Kidney glomerular epithelial cell (primary cell): ENCODE measurements around the gene CENPF.
"Not testable (repeated sequence)": the region's sequence is repeated elsewhere in the genome, so short reads cannot be mapped to it uniquely, and the experiment has no call there.

ENCODE experiments used
- DNase-seq: peaks from one replicate; lab custom pipeline; 2025; lab: John Stamatoyannopoulos, UW

Gene CENPF

DNA sequence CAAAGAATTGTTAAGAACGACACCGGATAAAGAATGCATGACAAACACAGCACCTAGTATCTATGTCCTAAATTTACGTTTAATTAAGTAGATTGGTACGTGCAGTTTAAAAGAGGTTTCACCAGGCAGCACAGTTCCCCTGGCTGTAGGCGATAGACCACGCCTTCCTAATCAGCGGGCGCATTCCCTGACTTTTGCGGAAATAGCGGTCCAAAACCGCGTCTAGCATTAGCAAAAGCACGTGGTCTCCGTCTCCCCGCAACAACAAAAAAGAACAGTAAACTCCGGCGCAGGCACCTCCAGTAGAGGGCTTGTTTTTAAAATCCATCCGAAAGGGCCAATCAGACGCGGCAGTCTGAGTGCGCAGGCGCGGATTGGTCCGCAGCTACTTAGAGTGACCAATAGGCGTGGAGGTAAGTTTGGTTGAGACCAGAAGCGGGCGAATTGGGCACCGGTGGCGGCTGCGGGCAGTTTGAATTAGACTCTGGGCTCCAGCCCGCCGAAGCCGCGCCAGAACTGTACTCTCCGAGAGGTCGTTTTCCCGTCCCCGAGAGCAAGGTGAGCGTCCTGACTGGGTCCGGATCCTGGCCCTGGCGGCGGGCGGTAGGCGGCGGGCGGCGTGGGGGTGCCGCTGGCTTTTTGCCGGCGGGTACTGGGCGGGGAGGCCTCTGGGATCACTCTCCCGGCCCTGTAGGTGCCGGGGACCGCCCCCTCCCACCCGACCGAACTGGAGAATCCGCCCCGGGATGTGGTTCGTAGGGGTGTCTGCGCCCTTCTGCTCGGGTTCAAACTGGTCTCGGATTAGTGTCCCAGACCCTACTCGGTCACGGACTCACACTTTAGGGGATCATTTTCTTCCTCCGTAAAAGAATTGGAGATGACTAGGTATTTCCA is at the start of gene CENPF:
Gene CENPF (plus strand): TSS at position 432 of the 894 bp plus-strand sequence. CDS start 10,560 bp downstream, outside the sequence.
- DNase-seq: peak; percentile 98

DNA sequence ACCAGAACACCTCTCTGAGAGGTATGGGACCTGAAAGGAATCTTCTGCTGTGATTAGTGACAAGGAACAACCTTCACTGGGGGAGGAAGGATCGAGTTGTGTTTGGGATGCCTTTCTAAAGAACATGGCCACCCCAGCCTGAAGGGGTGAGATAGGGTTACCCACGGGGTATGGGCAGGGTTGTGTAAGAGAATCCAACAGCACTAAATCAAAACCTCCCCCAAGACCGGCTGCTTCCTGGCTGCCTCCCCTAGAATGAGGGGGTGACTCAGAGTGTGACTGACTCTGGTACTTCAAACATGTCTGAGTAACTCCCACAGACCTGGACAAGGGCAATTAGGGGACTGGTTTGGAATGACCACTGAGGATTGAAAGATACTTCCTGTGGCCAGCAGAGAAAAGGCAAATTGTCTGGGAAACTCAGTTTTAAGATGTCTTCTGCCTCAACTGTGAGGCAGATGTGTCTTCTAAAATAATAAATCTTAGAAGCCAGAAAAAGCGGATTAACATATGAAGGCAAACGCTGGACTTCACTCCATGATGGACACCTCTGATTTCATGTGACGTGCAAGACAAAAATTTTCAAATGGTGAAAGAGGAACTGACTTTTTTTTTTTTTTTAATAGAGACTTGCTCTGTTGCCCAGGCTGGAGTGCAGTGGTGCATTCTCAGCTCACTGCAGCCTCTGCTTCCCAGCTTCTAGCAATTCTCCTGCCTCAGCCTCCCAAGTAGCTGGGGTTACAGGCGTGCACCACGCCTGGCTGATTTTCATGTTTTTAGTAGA is 44.9 kb upstream of the CENPF start:
- DNase-seq: peak; percentile 96

DNA sequence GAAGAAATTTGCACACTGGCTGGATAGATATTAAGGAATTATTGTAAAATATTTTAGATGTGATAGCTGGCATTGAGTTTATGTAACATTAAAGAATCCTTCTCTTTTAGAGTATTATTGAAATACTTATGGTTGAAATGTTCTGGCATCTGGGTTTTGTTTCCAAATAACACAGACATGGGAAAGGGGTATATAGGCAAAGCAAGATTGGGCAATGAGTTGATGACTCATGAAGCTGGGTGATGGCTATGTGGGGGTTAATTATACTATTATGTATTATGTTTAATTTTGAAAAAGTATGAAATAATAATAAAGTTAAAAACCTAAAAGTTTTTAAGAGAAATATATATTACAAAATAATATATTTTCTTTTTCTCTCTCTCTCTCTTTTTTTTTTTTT is 39.1 kb upstream of the CENPF start:
- DNase-seq: no peak

DNA sequence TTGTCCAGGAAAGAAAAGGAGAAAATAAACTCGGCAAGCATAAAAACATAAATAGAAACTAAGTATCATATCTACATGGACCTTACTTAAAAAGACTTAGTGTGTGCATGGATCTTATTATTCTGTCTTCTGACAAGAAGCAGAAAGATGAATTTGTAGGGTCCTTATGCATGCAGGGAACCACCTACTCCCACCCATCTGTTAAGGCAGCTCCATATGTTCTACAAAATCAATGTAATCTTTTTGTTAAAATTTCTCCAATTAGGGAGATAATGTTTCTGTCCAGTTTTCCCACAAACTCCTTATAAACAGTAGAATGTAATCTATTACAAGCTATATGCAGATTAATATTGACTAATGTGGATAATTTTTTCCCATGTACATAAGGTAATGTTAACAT is 37.7 kb upstream of the CENPF start:
- DNase-seq: no peak

GRCh38 chr1:214566158-214567104 is 36.6 kb upstream of the CENPF start:
- peak; percentile 72 for DNase-seq

DNA sequence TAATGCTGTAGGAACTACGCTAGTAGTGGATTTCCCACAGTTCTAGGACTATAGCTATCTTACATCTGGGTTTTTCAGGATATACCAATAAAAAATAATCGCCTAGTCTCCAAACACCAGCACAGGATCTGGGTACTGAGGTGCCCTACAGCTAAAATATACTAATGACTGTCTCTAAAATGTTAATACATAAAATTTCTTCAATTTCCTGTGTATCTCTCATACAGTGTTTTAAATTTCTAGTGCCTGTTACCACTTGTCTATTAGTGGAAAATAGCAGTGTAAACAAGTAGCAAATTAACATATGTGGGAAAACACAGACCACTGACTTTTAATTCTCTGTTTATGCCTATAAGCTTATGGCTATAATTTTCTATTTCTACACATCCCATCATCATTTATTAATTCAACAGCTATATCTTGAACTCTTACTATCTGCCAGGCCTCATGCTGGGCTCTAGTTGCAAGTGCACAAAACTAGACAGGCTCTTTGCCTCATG is 35.5 kb upstream of the CENPF start:
- no peak for DNase-seq

- DNase-seq: no peak
Measured at GRCh38 chr1:214568328-214568727, 34.7 kb upstream of the CENPF start.

DNA sequence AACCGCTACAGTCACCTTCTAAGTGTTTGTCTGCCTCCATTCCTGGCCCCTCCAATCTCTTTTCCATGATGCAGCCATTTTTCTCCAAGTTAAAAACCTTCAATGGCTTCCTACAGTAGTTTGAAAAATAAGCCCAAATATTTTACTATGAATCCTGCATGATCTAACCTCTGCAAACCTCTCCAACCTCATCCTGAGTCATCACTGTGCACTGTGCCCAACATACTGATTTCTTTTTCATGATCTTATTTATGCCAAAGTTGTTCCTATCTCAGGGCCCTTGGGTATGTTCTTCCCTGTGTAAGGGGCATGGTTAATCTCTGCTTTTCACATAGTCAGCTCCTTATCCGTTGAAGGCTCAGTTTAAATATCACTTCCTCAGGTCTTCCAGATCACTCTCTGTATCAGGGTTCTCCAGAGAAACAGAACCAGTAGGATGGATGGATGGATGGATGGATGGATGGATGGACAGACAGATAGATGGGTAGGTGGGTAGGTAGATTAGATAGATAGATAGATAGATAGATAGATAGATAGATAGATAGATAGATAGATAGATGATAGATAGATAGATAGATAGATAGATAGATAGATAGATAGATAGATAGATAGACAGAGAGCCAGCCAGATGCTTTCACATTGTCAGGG is 33.5 kb upstream of the CENPF start:
- peak; percentile 42 for DNase-seq

DNA sequence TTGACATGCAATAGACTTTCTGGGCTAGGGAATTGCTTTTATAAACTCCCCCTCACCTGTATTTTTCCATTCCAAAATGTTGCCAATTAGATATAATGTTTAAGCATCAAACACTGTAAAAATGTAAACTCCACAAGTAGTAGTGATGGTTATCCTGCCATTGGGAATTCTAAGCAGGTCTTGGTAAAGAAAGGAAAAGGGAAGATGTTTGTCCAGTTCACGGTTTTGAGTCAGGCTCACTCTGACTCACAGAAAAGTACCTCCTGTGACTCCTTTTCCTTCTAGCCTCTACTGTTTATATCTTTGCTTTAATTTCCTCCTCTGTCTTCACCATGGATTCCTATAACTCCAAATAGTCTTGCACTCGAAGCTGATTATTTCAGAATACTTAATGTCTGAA is 32.6 kb upstream of the CENPF start:
- peak; percentile 77 for DNase-seq

DNA sequence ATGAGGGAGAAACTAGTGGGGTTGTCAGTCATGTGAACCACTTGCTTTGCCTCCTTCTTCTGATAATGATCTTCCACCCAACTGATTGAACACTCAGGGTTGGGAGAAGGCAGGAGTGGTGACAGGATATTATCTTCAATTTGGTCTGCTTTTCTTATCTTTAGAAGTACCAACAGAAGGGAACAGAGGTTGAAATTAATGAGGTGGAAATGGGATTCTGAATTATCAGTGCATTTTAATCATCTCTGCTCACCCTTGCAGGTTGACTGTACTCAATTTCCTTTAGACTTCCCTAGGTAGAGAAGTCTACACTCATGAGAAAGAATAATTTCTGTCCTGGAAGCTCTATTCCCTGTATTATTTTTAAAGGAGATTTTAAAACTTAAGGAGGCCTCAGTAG is 31.7 kb upstream of the CENPF start:
- peak; percentile 32 for DNase-seq

DNA sequence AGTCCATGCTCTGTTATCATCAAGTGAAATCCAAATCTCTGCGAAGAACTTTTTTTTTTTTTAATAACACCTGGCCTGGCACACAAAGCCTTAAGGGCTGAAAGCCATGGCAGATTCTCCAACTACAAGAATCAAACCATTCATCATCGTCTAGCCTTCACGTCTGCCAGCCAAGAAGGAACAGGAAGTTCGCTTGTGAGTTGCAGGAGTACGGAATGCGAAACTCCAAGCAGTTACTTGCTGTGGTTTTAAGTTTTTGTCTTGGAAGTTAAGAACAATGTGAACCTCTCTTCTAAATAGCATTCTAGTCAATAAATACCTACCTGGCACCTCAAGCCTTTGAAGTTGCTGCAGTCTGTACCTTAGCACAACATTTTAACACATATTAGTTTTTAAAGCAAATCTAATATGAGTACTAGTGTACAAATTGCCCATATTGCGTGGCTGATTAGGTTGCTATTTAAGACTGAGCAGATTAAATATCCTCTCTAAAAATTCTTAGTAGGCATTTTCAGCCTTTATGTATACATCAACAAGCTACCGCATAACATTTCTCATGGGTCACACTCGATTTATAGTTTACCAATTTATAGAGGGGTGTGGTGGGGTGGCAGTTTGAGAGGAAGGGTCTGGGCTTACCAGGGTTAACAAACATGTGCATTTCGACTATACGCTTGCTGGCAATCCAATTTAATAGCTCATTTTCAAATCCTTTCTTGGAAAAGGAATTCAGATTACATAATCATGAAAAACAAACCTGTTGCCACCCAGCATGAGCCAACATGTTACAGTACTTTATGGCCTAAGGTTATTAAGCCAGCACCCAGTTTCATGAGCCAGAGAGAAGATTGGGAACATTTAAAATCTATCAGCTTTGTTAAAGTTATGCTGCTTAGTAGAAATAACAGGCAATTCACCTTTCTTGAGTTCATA is 29.3 kb upstream of the CENPF start:
- DNase-seq: peak; percentile 19

DNA sequence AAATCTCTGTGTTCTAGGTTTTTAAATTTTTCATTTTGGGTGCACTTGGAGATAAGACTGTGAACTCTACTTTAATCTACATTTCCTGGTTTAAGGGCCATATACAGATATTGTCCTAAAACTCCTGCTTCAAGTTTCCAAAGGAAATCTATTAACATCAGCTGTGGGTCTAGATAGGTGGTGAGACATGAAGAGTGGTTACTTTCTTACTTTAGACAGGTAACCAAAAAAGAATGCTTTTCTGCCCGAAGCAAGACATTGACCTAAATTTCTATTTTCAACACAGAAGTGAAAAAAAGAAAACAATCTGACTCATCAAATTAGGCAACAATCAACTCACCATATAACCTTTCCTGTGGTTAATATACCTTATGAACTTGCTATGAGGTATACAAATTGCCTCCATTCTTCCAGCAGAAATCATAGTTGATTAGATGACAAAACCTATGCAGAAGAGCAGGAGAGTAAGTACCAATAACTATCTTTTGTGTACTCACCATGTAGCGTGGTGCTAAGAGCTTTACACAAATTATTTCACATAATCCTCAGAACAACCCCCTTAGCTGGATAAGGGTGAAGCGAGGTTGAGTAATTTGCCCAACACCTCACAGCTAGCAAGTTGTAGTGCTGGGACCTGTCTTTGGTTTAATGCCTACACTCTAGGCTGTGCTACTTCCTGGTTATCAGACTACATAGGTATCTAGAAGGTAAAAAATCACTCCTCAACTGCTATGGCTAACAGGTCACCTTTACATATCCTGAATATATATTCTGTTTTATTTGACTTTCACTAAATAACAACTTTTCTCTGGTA is 28.2 kb upstream of the CENPF start:
- DNase-seq: no peak

DNA sequence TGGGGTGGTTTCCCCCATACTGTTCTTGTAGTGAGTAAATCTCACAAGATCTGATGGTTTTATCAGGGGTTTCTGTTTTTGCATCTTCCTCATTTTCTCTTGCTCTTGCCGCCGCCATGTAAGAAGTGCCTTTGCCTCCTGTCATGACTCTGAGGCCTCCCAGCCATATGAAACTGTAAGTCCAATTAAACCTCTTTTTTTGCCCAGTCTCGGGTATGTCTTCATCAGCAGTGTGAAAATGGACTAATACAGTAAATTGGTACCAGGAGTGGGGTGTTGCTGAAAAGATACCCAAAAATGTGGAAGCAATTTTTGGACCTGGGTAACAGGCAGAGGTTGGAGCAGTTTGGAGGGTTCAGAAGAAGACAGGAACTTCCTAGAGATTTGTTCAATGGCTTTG is 26.9 kb upstream of the CENPF start:
- not testable (repeated sequence) for DNase-seq

DNA sequence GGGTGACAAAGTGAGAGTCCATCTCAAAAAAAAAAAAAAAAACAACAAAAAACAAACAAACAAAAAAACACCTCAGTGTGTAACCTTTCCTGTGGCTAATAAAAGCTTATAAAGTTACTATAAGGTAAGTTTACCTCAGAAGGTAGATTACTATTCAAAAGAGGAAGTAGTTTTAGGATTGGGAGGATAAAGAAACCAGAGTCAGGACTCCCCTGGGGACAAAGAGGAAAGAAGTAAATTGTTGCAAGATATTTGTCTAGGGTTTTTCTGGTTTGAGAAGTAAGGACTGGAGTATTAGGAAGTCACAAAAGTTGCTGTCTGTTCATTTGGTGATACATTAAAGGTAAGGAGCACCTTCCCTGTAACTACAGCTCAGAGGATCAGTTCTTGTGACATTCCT is 23.8 kb upstream of the CENPF start:
- no peak for DNase-seq

DNA sequence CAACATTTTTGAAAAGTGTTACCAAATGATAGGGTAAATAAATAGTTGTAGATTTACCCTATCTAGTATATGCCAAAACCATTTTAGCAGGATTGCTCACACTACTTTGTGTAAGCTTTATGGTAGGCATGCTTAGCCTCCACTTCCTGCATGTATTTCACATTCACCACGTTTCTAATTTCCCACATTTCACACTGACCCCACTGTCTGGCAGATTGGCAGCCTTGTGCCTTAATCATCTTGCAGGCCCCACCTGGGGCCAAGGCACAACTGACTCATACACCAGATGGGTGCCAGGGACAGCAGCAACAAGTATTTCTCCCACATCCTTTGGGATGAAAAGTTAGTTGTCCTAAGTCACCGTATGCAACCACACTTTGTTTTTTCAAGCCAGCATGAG is 21.2 kb upstream of the CENPF start:
- DNase-seq: peak; percentile 72

DNA sequence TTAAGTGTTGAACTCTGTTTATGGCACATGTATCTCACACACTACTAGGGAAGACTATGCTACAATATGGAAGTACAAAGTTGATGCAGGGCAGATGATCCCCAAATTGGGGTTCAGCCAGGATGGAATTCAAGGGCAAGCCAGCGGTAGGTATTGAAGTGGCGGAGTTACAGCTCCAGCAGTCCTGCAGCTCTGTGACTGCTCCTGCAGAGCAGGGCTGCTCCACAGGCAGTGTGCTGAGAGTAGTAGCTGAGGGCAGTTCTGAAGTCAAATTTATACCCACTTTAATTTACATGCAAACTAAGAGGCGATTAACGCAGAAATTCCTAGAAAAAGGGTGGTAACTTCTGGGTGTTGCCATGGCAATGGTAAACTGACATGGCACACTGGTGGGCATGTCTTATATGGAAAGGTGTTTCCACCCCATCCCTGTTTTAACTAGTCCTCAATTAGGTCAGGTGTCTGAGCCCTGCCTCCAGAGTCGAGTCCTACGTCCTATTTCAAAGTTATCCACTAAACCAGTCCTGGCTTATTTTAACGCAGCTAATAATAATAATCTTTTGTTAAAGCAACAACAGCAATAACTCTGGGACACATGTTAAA is 20.6 kb upstream of the CENPF start:
- no peak for DNase-seq

- no peak for DNase-seq
Measured at GRCh38 chr1:214583113-214583512, 19.9 kb upstream of the CENPF start.

GRCh38 chr1:214583824-214584554 is 19.0 kb upstream of the CENPF start:
- DNase-seq: no peak
